ENCODE measurements around the gene NELFB. TPM values are rescaled to one million over a fixed set of nuclear protein-coding genes. Genes with fewer than 3 reads are reported as not detected.

Gene NELFB
- total RNA-seq, 2 experiments from 2014 or later: 62.6 to 74.8 TPM

GRCh38 chr9:137294091-137294680, 39.1 kb downstream of the NELFB start:
- no peak overlapping the region for H2AFZ ChIP-seq (ENCODE audit: low read length)
- DNase-seq (ENCODE audit: low spot score): peak; percentile 67
- H3K9me2 ChIP-seq (ENCODE audit: insufficient read depth, low read length): no peaks in the 10 kb centered on the region
- H3K4me1 ChIP-seq (ENCODE audit: insufficient read depth, low read length, poor library complexity, severe bottlenecking): peaks cover 22% of the 10 kb centered on the region
- ChIA-PET CTCF (ENCODE audit: unreplicated experiment) (no interaction called here), POLR2A (no interaction called here)
- intact Hi-C loops (cut with micrococcal nuclease; ENCODE audit: unreplicated experiment): no loop called here
- H3K79me2 ChIP-seq (ENCODE audit: insufficient read depth, low read depth, low read length): no peaks in the 10 kb centered on the region
- H3K9me3 ChIP-seq (ENCODE audit: low read length): no peaks in the 10 kb centered on the region; the same call in 1 of the 2 replicates
- no peak overlapping the region for H3K4me2 ChIP-seq (ENCODE audit: low read length)
- H4K20me1 ChIP-seq (ENCODE audit: insufficient read depth, low read length): no peaks in the 10 kb centered on the region
- TF ChIP-seq CTCF (conservative IDR thresholded peaks at IDR 0.05; ENCODE audit: low read length) (peak; percentile 51; the same call in 1 of the 2 replicates), EZH2phosphoT487 (IDR thresholded peaks at IDR 0.05; ENCODE audit: borderline replicate concordance, low read depth, low read length) (no peak)
- no peak overlapping the region for H3K27ac ChIP-seq (ENCODE audit: low read depth, low read length, poor library complexity, severe bottlenecking)
- H3K36me3 ChIP-seq (ENCODE audit: insufficient read depth, low read length): no peaks in the 10 kb centered on the region
- H3K4me3 ChIP-seq (ENCODE audit: low read depth, low read length, poor library complexity, severe bottlenecking): no peak overlapping the region
- no TSS peak for BruUV-seq (replicated peaks)

GRCh38 chr9:137294681-137295237, 39.6 kb downstream of the NELFB start:
- Histone ChIP-seq H3K79me2 (ENCODE audit: insufficient read depth, low read depth, low read length) (no peaks in the 10 kb centered on the region), H3K4me1 (ENCODE audit: insufficient read depth, low read length, poor library complexity, severe bottlenecking) (peaks cover 25% of the 10 kb centered on the region), H3K9me2 (ENCODE audit: insufficient read depth, low read length) (no peaks in the 10 kb centered on the region), H2AFZ (ENCODE audit: low read length) (no peak overlapping the region), H3K4me3 (ENCODE audit: low read depth, low read length, poor library complexity, severe bottlenecking) (no peak overlapping the region), H3K36me3 (ENCODE audit: insufficient read depth, low read length) (no peaks in the 10 kb centered on the region), H3K27ac (ENCODE audit: low read depth, low read length, poor library complexity, severe bottlenecking) (no peak overlapping the region), H3K4me2 (ENCODE audit: low read length) (peak overlapping the region; percentile 46; the same call in 1 of the 2 replicates), H3K9me3 (ENCODE audit: low read length) (no peaks in the 10 kb centered on the region; the same call in 1 of the 2 replicates), H4K20me1 (ENCODE audit: insufficient read depth, low read length) (no peaks in the 10 kb centered on the region)
- ChIA-PET CTCF (ENCODE audit: unreplicated experiment) (no interaction called here), POLR2A (no interaction called here)
- no TSS peak for BruUV-seq (replicated peaks)
- intact Hi-C loops (cut with micrococcal nuclease; ENCODE audit: unreplicated experiment): no loop called here
- TF ChIP-seq EZH2phosphoT487 (IDR thresholded peaks at IDR 0.05; ENCODE audit: borderline replicate concordance, low read depth, low read length) (no peak), CTCF (conservative IDR thresholded peaks at IDR 0.05; ENCODE audit: low read length) (no peak; the same call in 1 of the 2 replicates)
- no peak for DNase-seq (ENCODE audit: low spot score)

GRCh38 chr9:137295238-137295811, 40.2 kb downstream of the NELFB start:
- BruUV-seq (replicated peaks): no TSS peak
- peak overlapping the region; percentile 55 for H3K4me3 ChIP-seq (ENCODE audit: low read depth, low read length, poor library complexity, severe bottlenecking)
- H3K4me1 ChIP-seq (ENCODE audit: insufficient read depth, low read length, poor library complexity, severe bottlenecking): peaks cover 30% of the 10 kb centered on the region
- no peak overlapping the region for H3K27ac ChIP-seq (ENCODE audit: low read depth, low read length, poor library complexity, severe bottlenecking)
- TF ChIP-seq CTCF (conservative IDR thresholded peaks at IDR 0.05; ENCODE audit: low read length) (peak; percentile 60), EZH2phosphoT487 (IDR thresholded peaks at IDR 0.05; ENCODE audit: borderline replicate concordance, low read depth, low read length) (no peak)
- no peaks in the 10 kb centered on the region for H3K9me2 ChIP-seq (ENCODE audit: insufficient read depth, low read length)
- H3K79me2 ChIP-seq (ENCODE audit: insufficient read depth, low read depth, low read length): no peaks in the 10 kb centered on the region
- H3K36me3 ChIP-seq (ENCODE audit: insufficient read depth, low read length): no peaks in the 10 kb centered on the region
- CTCF ChIA-PET (ENCODE audit: unreplicated experiment): no interaction called here
- H2AFZ ChIP-seq (ENCODE audit: low read length): no peak overlapping the region
- intact Hi-C loops (cut with micrococcal nuclease; ENCODE audit: unreplicated experiment): no loop called here
- POLR2A ChIA-PET: no interaction called here
- peak; percentile 61 for DNase-seq (ENCODE audit: low spot score)
- H4K20me1 ChIP-seq (ENCODE audit: insufficient read depth, low read length): no peaks in the 10 kb centered on the region
- H3K4me2 ChIP-seq (ENCODE audit: low read length): peak overlapping the region; percentile 46; the same call in 1 of the 2 replicates
- no peaks in the 10 kb centered on the region; the same call in 1 of the 2 replicates for H3K9me3 ChIP-seq (ENCODE audit: low read length)
